NCI-H1436 treated with DMSO at 0.1 percent for 48 hours (cell line): Measurements from ENCODE around the gene GOLPH3.
"Not testable (repeated sequence)": the region's sequence is repeated elsewhere in the genome, so short reads cannot be mapped to it uniquely, and the experiment has no call there.

ENCODE experiments used
- DNase-seq: peaks from one replicate; lab custom pipeline; 2025; lab: John Stamatoyannopoulos, UW

Gene GOLPH3

DNA sequence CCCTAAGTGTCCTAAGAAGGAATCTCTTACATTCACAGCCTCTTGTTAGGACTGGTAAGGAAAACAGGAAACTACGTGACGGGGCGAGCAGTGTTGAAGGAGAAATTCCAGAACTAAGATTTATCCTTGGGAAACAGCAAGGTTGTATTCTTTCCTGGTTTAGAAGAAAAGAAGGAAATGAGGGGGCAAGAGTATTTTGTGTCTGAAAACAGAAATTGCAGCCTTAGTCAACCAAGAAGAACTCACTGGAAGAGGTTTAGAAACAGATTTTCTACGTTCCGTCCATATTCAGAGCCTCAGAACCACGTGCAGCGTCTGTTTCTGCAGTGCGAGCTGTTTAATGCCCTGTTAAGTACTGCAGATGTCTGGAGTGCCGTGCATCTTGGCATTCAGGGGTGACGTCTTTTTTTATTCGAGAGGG lies 75.2 kb downstream of the GOLPH3 start:
- no peak for DNase-seq

DNA sequence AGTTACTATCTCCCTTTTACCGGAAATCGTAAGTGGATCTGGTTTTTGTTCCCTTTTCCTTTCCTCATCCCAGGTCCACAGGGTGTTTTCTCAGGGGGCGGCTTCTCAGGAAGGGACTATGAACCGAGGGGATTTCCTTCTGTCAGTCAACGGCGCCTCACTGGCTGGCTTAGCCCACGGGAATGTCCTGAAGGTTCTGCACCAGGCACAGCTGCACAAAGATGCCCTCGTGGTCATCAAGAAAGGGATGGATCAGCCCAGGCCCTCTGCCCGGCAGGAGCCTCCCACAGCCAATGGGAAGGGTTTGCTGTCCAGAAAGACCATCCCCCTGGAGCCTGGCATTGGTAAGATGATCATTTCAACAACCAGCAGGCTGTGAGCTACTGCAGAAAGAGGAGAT lies 75.8 kb downstream of the GOLPH3 start:
- no peak for DNase-seq

DNA sequence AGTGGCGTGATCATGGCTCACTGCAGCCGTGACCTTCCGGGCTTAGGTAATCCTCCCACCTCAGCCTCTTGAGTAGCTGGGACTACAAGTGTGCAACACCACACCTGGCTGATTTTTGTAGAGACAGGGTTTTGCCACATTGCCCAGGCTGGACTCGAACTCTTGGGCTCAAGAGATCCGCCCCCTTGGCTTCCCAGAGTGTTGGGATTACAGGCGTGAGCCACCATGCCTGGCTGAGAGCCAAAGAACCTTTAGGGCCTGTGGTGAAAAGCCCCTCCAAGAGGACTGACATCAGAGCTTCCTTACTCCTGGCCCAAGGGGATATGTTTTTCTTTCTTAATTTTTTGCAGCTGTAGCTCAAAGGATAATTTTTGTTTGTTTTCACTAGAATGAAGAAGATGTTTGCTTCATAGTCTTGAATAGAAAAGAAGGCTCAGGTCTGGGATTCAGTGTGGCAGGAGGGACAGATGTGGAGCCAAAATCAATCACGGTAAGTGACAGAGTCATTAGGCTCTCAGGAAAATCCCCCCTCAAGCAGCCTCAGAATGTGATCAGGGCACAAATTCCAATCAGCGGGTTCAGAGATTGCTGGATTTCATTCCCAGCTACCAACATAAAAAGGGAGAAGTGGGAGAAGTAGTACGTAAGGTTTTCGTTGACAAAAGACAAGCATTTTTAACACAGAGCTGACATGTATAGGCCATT lies 77.1 kb downstream of the GOLPH3 start:
- no peak for DNase-seq

DNA sequence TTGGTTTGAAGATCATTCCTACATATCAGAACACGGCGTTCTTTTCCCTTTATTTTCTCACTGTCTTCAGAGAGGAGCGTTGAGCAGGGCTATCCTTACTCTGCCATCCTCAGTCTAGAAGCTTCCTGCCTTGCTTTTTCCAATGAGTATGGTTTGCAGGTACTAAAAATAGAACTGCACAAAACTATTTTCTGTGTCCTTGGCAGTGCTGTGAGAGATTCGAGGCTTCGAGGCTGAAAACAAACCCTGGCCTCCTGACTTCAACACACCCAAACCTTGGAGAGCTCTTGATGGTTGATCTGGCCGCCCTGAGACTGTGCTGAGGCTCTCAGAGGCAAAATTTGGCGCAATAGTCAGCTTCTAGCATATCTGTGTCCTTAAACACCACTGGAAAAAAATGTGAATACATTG lies 78.9 kb downstream of the GOLPH3 start:
- DNase-seq = no peak

DNA sequence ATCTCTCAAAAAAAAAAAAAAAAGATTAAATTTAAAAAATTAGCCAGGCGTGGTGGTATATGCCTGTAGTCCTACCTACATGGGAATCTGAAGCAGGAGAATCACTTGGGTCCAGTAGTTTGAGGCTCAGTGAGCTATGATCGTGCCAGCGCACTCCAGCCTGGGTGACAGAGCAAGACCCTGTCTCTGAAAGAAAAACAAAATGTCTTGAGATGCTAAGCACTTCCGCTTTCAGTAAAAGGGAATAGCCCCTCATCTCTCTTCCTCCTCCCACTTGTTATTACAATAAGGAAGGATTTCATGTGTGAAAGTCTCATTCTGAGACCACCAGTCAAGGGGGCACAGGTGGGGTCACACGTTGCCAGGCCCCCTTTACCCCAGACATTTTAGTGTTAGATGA lies 79.4 kb downstream of the GOLPH3 start:
- DNase-seq = no peak

DNA sequence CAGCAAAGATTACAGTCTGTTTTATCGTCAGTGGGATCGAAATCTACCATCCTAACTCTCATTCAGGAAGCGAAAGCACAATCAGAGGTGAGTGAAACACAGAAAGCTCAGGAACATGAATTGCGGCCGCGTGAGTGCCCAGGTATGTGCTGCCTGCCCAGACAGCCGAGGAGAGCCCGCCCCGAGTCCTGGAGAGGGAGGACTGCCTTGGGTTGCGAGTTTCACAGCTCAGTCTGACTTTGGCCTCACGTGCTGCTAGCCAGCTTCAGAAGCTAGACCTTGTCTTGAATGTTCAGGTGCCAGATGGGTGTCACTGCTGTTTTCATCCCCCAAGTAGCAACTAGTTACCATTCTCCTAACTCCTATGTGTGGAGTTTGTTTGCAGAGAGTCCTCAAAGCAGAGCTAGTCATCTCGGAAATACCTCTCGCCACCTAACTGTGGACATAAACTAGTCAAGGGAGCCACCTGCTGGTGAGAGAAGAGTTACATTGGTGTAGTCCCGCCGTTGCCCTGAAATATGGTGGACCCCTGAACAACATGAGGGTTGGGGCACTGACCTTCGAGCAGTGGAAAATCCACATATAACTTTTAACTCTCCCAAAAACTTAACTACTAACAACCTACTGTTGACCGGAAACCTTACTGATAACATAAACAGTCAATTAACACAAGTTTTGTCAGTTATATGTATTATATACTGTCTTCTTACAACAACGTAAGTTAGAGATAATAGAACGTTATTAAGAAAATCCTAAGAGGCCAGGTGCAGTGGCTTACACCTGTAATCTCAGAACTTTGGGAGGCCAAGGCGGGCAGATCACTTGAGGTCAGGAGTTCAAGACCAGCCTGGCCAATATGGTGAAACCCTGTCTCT lies 80.9 kb downstream of the GOLPH3 start:
- DNase-seq = peak; percentile 14

DNA sequence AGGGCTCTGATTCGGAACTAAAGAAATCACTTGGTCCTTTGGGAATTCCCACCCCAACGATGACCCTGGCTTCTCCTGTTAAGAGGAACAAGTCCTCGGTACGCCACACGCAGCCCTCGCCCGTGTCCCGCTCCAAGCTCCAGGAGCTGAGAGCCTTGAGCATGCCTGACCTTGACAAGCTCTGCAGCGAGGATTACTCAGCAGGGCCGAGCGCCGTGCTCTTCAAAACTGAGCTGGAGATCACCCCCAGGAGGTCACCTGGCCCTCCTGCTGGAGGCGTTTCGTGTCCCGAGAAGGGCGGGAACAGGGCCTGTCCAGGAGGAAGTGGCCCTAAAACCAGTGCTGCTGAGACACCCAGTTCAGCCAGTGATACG lies 83.4 kb downstream of the GOLPH3 start:
- no peak for DNase-seq

DNA sequence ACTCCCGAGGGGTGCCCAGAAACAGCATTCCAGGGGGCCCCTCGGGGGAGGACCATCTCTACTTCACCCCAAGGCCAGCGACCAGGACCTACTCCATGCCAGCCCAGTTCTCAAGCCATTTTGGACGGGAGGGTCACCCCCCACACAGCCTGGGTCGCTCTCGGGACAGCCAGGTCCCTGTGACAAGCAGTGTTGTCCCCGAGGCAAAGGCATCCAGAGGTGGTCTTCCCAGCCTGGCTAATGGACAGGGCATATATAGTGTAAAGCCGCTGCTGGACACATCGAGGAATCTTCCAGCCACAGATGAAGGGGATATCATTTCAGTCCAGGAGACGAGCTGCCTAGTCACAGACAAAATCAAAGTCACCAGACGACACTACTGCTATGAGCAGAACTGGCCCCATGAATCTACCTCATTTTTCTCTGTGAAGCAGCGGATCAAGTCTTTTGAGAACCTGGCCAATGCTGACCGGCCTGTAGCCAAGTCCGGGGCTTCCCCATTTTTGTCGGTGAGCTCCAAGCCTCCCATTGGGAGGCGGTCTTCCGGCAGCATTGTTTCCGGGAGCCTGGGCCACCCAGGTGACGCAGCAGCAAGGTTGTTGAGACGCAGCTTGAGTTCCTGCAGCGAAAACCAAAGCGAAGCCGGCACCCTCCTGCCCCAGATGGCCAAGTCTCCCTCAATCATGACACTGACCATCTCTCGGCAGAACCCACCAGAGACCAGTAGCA lies 83.9 kb downstream of the GOLPH3 start:
- DNase-seq = no peak

DNA sequence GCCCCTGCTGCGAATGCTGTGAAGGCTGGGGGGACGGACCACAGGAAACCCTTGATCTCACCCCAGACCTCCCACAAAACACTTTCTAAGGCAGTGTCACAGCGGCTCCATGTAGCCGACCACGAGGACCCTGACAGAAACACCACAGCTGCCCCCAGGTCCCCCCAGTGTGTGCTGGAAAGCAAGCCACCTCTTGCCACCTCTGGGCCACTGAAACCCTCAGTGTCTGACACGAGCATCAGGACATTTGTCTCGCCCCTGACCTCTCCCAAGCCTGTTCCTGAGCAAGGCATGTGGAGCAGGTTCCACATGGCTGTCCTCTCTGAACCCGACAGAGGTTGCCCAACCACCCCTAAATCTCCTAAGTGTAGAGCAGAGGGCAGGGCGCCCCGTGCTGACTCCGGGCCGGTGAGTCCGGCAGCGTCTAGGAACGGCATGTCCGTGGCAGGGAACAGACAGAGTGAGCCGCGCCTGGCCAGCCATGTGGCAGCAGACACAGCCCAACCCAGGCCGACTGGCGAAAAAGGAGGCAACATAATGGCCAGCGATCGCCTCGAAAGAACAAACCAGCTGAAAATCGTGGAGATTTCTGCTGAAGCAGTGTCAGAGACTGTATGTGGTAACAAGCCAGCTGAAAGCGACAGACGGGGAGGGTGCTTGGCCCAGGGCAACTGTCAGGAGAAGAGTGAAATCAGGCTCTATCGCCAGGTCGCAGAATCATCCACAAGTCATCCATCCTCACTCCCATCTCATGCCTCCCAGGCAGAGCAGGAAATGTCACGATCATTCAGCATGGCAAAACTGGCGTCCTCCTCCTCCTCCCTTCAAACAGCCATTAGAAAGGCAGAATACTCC lies 84.7 kb downstream of the GOLPH3 start:
- no peak for DNase-seq

DNA sequence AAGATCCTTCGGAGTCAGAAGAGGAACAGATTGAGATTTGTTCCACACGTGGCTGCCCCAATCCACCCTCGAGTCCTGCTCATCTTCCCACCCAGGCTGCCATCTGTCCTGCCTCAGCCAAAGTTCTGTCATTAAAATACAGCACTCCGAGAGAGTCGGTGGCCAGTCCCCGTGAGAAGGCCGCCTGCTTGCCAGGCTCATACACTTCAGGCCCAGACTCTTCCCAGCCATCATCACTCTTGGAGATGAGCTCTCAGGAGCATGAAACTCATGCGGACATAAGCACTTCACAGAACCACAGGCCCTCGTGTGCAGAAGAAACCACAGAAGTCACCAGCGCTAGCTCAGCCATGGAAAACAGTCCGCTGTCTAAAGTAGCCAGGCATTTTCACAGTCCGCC lies 85.9 kb downstream of the GOLPH3 start:
- no peak for DNase-seq

DNA sequence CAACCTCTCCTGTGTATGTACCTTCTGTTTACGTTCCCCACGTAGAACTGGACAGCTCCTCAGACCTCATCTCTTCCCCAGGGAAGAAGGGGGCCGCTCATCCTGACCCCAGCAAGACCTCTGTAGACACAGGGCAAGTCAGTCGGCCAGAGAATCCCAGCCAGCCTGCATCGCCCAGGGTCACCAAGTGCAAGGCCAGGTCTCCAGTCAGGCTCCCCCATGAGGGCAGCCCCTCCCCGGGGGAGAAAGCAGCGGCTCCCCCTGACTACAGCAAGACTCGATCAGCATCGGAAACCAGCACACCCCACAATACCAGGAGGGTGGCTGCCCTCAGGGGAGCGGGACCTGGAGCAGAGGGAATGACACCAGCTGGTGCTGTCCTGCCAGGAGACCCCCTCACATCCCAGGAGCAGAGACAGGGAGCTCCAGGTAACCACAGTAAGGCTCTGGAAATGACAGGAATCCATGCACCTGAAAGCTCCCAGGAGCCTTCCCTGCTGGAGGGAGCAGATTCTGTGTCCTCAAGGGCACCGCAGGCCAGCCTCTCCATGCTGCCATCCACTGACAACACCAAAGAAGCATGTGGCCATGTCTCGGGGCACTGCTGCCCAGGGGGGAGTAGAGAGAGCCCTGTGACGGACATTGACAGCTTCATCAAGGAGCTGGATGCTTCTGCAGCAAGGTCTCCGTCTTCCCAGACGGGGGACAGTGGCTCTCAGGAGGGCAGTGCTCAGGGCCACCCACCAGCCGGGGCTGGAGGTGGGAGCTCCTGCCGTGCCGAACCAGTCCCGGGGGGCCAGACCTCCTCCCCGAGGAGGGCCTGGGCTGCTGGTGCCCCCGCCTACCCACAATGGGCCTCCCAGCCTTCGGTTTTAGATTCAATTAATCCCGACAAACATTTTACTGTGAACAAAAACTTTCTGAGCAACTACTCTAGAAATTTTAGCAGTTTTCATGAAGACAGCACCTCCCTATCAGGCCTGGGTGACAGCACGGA lies 86.7 kb downstream of the GOLPH3 start:
- DNase-seq = no peak

DNA sequence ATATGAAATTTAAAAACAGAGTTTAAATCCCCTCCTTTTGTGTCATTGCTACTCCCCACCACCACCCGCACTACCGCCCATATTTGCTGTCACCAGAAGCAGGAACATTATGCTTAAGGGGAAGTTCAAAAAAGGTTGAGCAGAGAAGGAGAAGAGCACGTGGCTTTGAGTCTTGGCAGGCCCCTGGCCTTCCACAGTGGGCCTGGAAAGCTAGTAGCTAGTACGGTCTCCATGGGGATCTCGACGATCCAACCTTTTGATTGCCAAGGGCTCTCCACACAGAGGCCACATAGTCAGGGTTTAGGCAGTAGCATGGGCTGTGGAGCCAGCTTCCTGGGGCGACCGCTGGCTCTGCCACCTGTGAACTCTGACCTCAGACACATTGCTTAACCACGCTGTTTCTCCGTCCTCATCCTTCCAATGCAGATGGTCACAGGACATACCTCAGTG lies 90.1 kb downstream of the GOLPH3 start:
- no peak for DNase-seq

DNA sequence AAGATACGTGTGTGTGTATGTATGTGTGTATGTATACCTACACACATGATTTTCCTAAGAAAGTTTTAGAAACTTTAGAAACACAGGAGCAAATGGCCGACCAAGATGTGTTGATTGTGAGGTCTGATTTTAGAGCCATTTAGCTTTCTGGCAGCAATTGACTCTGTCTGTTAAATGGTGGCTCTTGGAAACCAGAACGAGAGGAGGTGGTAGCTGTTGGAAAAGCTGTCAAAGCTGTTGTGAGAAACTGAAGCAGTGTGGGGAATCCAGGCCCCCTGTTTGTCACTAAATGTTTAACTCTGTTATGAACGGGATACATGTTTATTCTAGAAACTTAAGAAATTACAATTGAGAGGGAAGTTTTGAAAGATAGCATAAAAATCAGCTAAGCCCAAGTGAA lies 91.4 kb downstream of the GOLPH3 start:
- no peak for DNase-seq

DNA sequence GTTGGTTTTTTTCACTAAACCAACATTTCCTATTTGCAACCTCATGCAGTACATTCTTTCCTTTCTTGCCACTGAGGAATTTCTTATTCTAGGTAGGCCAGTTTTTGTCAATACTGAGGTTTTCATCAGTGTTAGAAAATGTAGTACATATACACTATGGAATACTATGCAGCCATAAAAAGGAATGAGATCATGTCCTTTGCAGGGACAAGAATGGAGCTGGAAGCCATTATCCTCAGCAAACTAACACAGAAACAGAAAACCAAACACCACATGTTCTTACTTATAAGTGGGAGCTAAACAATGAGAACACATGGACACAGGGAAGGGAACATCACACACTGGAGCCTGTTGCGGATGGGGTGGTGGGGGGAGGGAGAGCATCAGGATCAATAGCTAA lies 93.6 kb downstream of the GOLPH3 start:
- DNase-seq = not testable (repeated sequence)

DNA sequence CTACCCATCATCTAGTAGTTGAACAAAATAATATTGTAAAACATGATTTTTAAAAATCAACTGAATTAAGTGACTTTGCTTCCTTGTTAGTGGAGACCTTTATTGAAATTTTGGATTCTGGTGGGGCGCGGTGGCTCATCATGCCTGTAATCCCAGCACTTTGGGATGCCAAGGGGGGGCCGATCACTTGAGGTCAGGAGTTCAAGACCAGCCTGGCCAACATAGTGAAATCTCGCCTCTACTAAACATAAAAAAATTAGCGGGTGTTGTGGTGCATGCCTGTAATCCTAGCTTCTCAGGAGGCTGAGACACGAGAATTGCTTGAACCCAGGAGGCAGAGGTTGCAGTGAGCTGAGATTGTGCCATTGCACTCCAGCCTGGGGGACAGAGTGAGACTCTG lies 95.3 kb downstream of the GOLPH3 start:
- DNase-seq = not testable (repeated sequence)

DNA sequence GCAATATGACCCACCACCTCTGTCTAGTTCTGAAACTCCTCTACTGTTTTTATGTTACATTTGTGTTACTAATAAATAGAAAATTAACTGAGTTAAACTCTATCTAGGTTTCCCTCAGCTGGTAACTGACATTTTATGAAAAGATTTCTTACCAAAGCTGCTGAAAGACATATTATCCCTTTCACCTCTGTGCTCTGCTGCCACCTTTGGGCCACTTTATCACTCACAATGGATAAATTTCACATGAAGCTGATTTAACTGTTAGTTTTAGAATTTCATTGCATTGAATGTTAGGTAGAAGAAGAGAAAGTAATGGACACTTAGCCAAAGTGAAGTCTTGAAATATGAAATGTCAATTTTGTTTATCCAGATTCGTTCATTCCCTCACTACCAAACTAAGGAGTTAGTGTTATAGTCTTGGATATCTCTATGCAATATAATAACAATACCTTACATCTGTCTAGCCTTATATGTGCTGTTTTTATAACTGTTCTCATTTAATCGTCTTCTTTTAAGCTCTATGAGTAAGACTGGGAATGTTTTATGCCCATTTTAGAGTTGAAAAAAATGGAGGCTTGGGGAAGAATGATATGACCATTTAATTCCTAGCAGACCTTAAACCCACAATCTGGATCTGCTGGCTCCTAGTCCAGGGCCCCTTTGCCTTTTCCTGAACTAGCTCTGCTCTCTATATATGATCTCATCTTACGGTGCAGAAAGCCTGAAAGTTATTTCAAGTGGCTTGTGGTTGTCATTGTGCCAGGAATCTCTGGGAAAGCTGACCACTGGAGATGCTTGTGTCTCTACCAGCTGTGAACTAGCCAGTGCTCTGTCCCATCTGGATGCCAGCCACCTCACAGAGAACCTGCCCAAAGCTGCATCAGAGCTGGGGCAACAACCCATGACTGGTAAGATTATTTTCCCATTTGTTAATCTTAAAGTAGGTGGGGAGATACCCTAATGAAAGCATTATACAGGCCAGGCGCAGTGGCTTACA lies 97.1 kb downstream of the GOLPH3 start:
- DNase-seq = no peak
